Measurements from ENCODE around the gene CPA3. TPM values are rescaled to one million over a fixed set of nuclear protein-coding genes. Genes with fewer than 3 reads are reported as not detected.

CPA3 gene
- total RNA-seq, 2 experiments from 2014 or later = not detected

DNA sequence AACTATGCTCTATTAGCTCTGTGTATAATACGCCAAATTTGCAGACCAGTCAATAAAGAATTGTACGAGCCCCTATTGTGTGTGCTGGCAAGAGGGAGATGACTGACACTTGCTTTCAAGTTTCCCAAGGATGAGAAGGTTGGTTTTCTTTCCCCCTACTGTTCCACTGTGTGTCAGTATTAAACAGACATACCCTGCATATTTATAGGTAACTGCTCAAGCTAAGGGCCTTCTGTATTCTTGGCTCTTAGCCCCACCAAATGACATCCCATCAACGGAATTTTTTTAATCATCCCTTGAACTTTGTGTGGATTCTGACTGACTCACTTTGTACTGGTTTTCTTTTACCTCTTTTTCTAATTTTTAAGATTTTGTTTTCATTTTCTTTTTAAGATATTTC, 65.7 kb downstream of the CPA3 start:
- no peak overlapping the region for H3K27ac Mint-ChIP-seq
- no peaks in the 10 kb centered on the region for H3K27me3 ChIP-seq (ENCODE audit: control insufficient read depth in 1 of 2, insufficient read depth in 2 of 2, low read length in 2 of 2)
- H3K27me3 Mint-ChIP-seq = peaks cover 14% of the 10 kb centered on the region
- no peak for DNase-seq
- no peak overlapping the region for H3K27ac ChIP-seq (ENCODE audit: low read depth in 1 of 2, low read length in 2 of 2)
- ChIA-PET POLR2A (no interaction called here), CTCF (no interaction called here)
- H3K9me3 Mint-ChIP-seq = no peaks in the 10 kb centered on the region
- H3K4me3 Mint-ChIP-seq = no peak overlapping the region
- intact Hi-C loops (cut with DNase I, micrococcal nuclease) = no loop called here
- H3K9me3 ChIP-seq (ENCODE audit: control insufficient read depth in 1 of 2, insufficient read depth in 1 of 2, low read length in 2 of 2) = no peaks in the 10 kb centered on the region
- H3K36me3 Mint-ChIP-seq (ENCODE audit: low read depth) = no peaks in the 10 kb centered on the region
- H3K36me3 ChIP-seq (ENCODE audit: insufficient read depth, low read length) = no peaks in the 10 kb centered on the region
- H3K4me3 ChIP-seq (ENCODE audit: low read length) = no peak overlapping the region
- H3K4me1 Mint-ChIP-seq (ENCODE audit: low read depth) = no peaks in the 10 kb centered on the region
- no peaks in the 10 kb centered on the region for H3K4me1 ChIP-seq (ENCODE audit: insufficient read depth, low read length)
- no peak for ATAC-seq (ENCODE audit: poor library complexity)
- TF ChIP-seq, protein P1, sequence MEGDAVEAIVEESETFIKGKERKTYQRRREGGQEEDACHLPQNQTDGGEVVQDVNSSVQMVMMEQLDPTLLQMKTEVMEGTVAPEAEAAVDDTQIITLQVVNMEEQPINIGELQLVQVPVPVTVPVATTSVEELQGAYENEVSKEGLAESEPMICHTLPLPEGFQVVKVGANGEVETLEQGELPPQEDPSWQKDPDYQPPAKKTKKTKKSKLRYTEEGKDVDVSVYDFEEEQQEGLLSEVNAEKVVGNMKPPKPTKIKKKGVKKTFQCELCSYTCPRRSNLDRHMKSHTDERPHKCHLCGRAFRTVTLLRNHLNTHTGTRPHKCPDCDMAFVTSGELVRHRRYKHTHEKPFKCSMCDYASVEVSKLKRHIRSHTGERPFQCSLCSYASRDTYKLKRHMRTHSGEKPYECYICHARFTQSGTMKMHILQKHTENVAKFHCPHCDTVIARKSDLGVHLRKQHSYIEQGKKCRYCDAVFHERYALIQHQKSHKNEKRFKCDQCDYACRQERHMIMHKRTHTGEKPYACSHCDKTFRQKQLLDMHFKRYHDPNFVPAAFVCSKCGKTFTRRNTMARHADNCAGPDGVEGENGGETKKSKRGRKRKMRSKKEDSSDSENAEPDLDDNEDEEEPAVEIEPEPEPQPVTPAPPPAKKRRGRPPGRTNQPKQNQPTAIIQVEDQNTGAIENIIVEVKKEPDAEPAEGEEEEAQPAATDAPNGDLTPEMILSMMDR (IDR thresholded peaks at IDR 0.05) = no peak

DNA sequence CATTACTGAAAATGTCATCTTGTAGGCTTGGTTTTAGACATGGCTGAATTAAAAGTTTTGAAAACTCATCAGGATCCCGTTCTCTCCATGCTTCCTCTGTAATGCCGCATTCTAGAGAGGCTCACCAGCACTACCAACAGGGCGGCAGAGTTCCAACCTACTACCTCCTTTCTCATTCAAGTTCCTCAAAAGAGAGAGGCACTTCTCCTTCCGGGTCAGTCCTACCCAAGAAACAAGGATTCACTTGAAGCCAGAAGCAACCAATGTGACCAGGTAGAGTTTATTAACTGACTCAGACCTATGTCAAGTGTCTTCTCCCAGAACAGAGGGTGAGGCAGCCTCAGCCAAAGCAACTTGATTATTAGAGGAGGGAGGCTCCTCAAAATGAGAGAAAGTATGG, 66.5 kb downstream of the CPA3 start:
- Mint-ChIP-seq H3K27me3 (peaks cover 19% of the 10 kb centered on the region), H3K4me1 (ENCODE audit: low read depth) (no peaks in the 10 kb centered on the region), H3K36me3 (ENCODE audit: low read depth) (no peaks in the 10 kb centered on the region), H3K9me3 (no peaks in the 10 kb centered on the region), H3K4me3 (no peak overlapping the region), H3K27ac (no peak overlapping the region)
- ATAC-seq (ENCODE audit: poor library complexity) (no peak), DNase-seq (no peak)
- POLR2A ChIA-PET = no interaction called here
- Histone ChIP-seq H3K36me3 (ENCODE audit: insufficient read depth, low read length) (no peaks in the 10 kb centered on the region), H3K27me3 (ENCODE audit: control insufficient read depth in 1 of 2, insufficient read depth in 2 of 2, low read length in 2 of 2) (no peaks in the 10 kb centered on the region), H3K4me3 (ENCODE audit: low read length) (no peak overlapping the region), H3K4me1 (ENCODE audit: insufficient read depth, low read length) (no peaks in the 10 kb centered on the region), H3K9me3 (ENCODE audit: control insufficient read depth in 1 of 2, insufficient read depth in 1 of 2, low read length in 2 of 2) (no peaks in the 10 kb centered on the region), H3K27ac (ENCODE audit: low read depth in 1 of 2, low read length in 2 of 2) (no peak overlapping the region)
- intact Hi-C loops (cut with DNase I, micrococcal nuclease) = no loop called here
- CTCF ChIA-PET = no interaction called here
- TF ChIP-seq, protein P1 (IDR thresholded peaks at IDR 0.05) = no peak

DNA sequence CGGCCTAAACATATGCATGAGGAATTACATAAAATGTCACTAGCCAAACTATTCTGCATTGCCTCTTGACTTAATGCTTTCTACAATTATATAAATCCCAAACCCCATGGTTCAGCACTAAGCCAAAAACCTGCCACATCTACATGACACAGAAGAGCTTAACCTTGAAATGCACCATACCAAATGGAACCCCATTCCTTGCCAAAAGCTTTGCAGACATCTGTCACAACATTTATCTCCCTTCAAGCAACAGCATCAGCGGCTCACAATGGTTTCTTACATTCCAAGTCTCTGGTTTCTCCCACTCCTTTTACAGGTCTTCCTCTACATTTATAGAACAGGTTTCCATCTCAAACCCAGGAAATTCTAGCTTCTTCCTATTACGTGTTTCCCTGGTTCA, 67.9 kb downstream of the CPA3 start:
- CTCF ChIA-PET = no interaction called here
- intact Hi-C loops (cut with DNase I, micrococcal nuclease) = no loop called here

More for the DNA sequence above, 67.9 kb downstream of the CPA3 start:
- H3K27me3 ChIP-seq (ENCODE audit: control insufficient read depth in 1 of 2, insufficient read depth in 2 of 2, low read length in 2 of 2) = no peaks in the 10 kb centered on the region
- DNase-seq (no peak), ATAC-seq (ENCODE audit: poor library complexity) (no peak)
- H3K27ac ChIP-seq (ENCODE audit: low read depth in 1 of 2, low read length in 2 of 2) = no peak overlapping the region
- Mint-ChIP-seq H3K36me3 (ENCODE audit: low read depth) (no peaks in the 10 kb centered on the region), H3K4me1 (ENCODE audit: low read depth) (no peaks in the 10 kb centered on the region), H3K4me3 (no peak overlapping the region), H3K27ac (no peak overlapping the region), H3K9me3 (no peaks in the 10 kb centered on the region), H3K27me3 (peaks cover 31% of the 10 kb centered on the region)
- H3K36me3 ChIP-seq (ENCODE audit: insufficient read depth, low read length) = no peaks in the 10 kb centered on the region
- H3K9me3 ChIP-seq (ENCODE audit: control insufficient read depth in 1 of 2, insufficient read depth in 1 of 2, low read length in 2 of 2) = no peaks in the 10 kb centered on the region
- no peaks in the 10 kb centered on the region for H3K4me1 ChIP-seq (ENCODE audit: insufficient read depth, low read length)
- TF ChIP-seq, protein P1 (IDR thresholded peaks at IDR 0.05) = no peak
- POLR2A ChIA-PET = no interaction called here
- no peak overlapping the region for H3K4me3 ChIP-seq (ENCODE audit: low read length)
